Activated naive CD8-positive, alpha-beta T cell treated with anti-CD3 and anti-CD28 coated beads for 36 hours (primary cell): Measurements from ENCODE around the gene AMELY. TPM values are rescaled to one million over a fixed set of nuclear protein-coding genes. Genes with fewer than 3 reads are reported as not detected.
"Not testable (repeated sequence)": the region's sequence is repeated elsewhere in the genome, so short reads cannot be mapped to it uniquely, and the experiment has no call there.

ENCODE experiments used
- DNase-seq: peaks from one replicate; pipeline ENCODE4 v3.0.0; 2021
- H3K27ac Mint-ChIP-seq: one replicate; pipeline ENCODE4 v1.8.0; 2022; ENCODE audit warnings: mild to moderate bottlenecking, moderate library complexity, mixed read lengths
- H3K27me3 Mint-ChIP-seq: one replicate; pipeline ENCODE4 v1.8.0; 2022; ENCODE audit warnings: mild to moderate bottlenecking, mixed read lengths
- H3K36me3 Mint-ChIP-seq: one replicate; pipeline ENCODE4 v1.8.0; 2021; ENCODE audit warnings: mild to moderate bottlenecking, mixed read lengths
- H3K4me1 Mint-ChIP-seq: one replicate; pipeline ENCODE4 v1.8.0; 2021; ENCODE audit warnings: mixed read lengths
- H3K4me3 Mint-ChIP-seq: one replicate; pipeline ENCODE4 v1.8.0; 2022; ENCODE audit warnings: mild to moderate bottlenecking, moderate library complexity, mixed read lengths
- H3K9me3 Mint-ChIP-seq: one replicate; pipeline ENCODE4 v1.8.0; 2022; ENCODE audit warnings: mixed read lengths
- total RNA-seq, 2 experiments: library from RNA; stranded (reverse); gene quantifications; one replicate each; pipeline ENCODE4 v1.2.3, GENCODE V29; 2021

The AMELY gene
- total RNA-seq, 2 experiments from 2014 or later: not detected

- H3K36me3 Mint-ChIP-seq, H3K27me3 Mint-ChIP-seq, DNase-seq, H3K9me3 Mint-ChIP-seq, H3K27ac Mint-ChIP-seq, H3K4me3 Mint-ChIP-seq, H3K4me1 Mint-ChIP-seq: not testable (repeated sequence)
Observed at GRCh38 chrY:6902116-6902515, 9.4 kb downstream of the AMELY start.

- H3K27ac Mint-ChIP-seq: no peak overlapping the region
- no peaks in the 10 kb centered on the region for H3K4me1 Mint-ChIP-seq
- no peaks in the 10 kb centered on the region for H3K27me3 Mint-ChIP-seq
- no peak for DNase-seq
- H3K4me3 Mint-ChIP-seq: no peak overlapping the region
- no peaks in the 10 kb centered on the region for H3K36me3 Mint-ChIP-seq
- H3K9me3 Mint-ChIP-seq: no peaks in the 10 kb centered on the region
Observed at GRCh38 chrY:6895236-6895635, 16.3 kb downstream of the AMELY start.

- Mint-ChIP-seq H3K4me3 (no peak overlapping the region), H3K9me3 (no peaks in the 10 kb centered on the region), H3K4me1 (no peaks in the 10 kb centered on the region), H3K36me3 (no peaks in the 10 kb centered on the region), H3K27ac (no peak overlapping the region), H3K27me3 (no peaks in the 10 kb centered on the region)
- DNase-seq: no peak
Observed at GRCh38 chrY:6894496-6894895, 17.1 kb downstream of the AMELY start.

- no peak for DNase-seq
- H3K27ac Mint-ChIP-seq: no peak overlapping the region
- H3K27me3 Mint-ChIP-seq: no peaks in the 10 kb centered on the region
- H3K4me1 Mint-ChIP-seq: no peaks in the 10 kb centered on the region
- no peak overlapping the region for H3K4me3 Mint-ChIP-seq
- H3K9me3 Mint-ChIP-seq: peaks cover 1% of the 10 kb centered on the region
- H3K36me3 Mint-ChIP-seq: no peaks in the 10 kb centered on the region
Observed at GRCh38 chrY:6849384-6849783, 62.2 kb downstream of the AMELY start.

- H3K27me3 Mint-ChIP-seq, H3K9me3 Mint-ChIP-seq, H3K4me1 Mint-ChIP-seq, H3K4me3 Mint-ChIP-seq, H3K27ac Mint-ChIP-seq, H3K36me3 Mint-ChIP-seq, DNase-seq: not testable (repeated sequence)
Observed at GRCh38 chrY:6842650-6843049, 68.9 kb downstream of the AMELY start.

Other genes with a start within 250 kb of the AMELY start
- not detected for gene TBL1Y, start 1.1 kb downstream of the AMELY start, total RNA-seq